ENCODE data around the gene CBLIF. TPM values are rescaled to one million over a fixed set of nuclear protein-coding genes. Genes with fewer than 3 reads are reported as not detected.

The CBLIF gene
- total and polyA plus RNA-seq, 2 of the 13 experiments (the other 11 are each of a cell fraction or from before 2014, with no cell fraction given), result not detected

GRCh38 chr11:59810189-59810910 is 34.9 kb downstream of the CBLIF start, which contains the start of gene MRPL16 (continued):
- TF ChIP-seq, protein P1, sequence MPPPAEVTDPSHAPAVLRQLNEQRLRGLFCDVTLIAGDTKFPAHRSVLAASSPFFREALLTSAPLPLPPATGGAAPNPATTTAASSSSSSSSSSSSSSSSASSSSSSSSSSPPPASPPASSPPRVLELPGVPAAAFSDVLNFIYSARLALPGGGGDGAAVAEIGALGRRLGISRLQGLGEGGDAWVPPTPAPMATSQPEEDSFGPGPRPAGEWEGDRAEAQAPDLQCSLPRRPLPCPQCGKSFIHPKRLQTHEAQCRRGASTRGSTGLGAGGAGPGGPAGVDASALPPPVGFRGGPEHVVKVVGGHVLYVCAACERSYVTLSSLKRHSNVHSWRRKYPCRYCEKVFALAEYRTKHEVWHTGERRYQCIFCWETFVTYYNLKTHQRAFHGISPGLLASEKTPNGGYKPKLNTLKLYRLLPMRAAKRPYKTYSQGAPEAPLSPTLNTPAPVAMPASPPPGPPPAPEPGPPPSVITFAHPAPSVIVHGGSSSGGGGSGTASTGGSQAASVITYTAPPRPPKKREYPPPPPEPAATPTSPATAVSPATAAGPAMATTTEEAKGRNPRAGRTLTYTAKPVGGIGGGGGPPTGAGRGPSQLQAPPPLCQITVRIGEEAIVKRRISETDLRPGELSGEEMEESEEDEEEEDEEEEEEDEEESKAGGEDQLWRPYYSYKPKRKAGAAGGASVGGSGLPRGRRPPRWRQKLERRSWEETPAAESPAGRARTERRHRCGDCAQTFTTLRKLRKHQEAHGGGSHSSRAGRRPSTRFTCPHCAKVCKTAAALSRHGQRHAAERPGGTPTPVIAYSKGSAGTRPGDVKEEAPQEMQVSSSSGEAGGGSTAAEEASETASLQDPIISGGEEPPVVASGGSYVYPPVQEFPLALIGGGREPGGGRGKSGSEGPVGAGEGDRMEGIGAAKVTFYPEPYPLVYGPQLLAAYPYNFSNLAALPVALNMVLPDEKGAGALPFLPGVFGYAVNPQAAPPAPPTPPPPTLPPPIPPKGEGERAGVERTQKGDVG (CRISPR knock-in tag; IDR thresholded peaks at IDR 0.05; ENCODE audit: borderline replicate concordance), result no peak; the same call in 1 of the 2 replicates
- TF ChIP-seq SPEN (CRISPR knock-in tag; IDR thresholded peaks at IDR 0.05; ENCODE audit: low read depth), result peak; percentile 92
- no peak for TF ChIP-seq ZNF549 (CRISPR knock-in tag; IDR thresholded peaks at IDR 0.05)
- TF ChIP-seq, protein P2, sequence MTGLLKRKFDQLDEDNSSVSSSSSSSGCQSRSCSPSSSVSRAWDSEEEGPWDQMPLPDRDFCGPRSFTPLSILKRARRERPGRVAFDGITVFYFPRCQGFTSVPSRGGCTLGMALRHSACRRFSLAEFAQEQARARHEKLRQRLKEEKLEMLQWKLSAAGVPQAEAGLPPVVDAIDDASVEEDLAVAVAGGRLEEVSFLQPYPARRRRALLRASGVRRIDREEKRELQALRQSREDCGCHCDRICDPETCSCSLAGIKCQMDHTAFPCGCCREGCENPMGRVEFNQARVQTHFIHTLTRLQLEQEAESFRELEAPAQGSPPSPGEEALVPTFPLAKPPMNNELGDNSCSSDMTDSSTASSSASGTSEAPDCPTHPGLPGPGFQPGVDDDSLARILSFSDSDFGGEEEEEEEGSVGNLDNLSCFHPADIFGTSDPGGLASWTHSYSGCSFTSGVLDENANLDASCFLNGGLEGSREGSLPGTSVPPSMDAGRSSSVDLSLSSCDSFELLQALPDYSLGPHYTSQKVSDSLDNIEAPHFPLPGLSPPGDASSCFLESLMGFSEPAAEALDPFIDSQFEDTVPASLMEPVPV (CRISPR knock-in tag; IDR thresholded peaks at IDR 0.05), result peak; percentile 56; the same call in 1 of the 2 replicates
- TF ChIP-seq, protein P3, sequence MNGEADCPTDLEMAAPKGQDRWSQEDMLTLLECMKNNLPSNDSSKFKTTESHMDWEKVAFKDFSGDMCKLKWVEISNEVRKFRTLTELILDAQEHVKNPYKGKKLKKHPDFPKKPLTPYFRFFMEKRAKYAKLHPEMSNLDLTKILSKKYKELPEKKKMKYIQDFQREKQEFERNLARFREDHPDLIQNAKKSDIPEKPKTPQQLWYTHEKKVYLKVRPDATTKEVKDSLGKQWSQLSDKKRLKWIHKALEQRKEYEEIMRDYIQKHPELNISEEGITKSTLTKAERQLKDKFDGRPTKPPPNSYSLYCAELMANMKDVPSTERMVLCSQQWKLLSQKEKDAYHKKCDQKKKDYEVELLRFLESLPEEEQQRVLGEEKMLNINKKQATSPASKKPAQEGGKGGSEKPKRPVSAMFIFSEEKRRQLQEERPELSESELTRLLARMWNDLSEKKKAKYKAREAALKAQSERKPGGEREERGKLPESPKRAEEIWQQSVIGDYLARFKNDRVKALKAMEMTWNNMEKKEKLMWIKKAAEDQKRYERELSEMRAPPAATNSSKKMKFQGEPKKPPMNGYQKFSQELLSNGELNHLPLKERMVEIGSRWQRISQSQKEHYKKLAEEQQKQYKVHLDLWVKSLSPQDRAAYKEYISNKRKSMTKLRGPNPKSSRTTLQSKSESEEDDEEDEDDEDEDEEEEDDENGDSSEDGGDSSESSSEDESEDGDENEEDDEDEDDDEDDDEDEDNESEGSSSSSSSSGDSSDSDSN (CRISPR knock-in tag; IDR thresholded peaks at IDR 0.05), result peak; percentile 96
- TF ChIP-seq NR2F1 (CRISPR knock-in tag; IDR thresholded peaks at IDR 0.05), result no peak
- TF ChIP-seq RXRB (CRISPR knock-in tag; IDR thresholded peaks at IDR 0.05; ENCODE audit: borderline replicate concordance), result peak; percentile 66
- peak; percentile 80 for TF ChIP-seq ZSCAN9 (CRISPR knock-in tag; IDR thresholded peaks at IDR 0.05; ENCODE audit: borderline replicate concordance)
- TF ChIP-seq KLF12 (CRISPR knock-in tag; IDR thresholded peaks at IDR 0.05; ENCODE audit: borderline replicate concordance), result peak; percentile 78; the same call in 1 of the 2 replicates
- no peak for TF ChIP-seq PAWR (CRISPR knock-in tag; IDR thresholded peaks at IDR 0.05; ENCODE audit: borderline replicate concordance)
- TF ChIP-seq, protein P4, sequence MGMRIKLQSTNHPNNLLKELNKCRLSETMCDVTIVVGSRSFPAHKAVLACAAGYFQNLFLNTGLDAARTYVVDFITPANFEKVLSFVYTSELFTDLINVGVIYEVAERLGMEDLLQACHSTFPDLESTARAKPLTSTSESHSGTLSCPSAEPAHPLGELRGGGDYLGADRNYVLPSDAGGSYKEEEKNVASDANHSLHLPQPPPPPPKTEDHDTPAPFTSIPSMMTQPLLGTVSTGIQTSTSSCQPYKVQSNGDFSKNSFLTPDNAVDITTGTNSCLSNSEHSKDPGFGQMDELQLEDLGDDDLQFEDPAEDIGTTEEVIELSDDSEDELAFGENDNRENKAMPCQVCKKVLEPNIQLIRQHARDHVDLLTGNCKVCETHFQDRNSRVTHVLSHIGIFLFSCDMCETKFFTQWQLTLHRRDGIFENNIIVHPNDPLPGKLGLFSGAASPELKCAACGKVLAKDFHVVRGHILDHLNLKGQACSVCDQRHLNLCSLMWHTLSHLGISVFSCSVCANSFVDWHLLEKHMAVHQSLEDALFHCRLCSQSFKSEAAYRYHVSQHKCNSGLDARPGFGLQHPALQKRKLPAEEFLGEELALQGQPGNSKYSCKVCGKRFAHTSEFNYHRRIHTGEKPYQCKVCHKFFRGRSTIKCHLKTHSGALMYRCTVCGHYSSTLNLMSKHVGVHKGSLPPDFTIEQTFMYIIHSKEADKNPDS (CRISPR knock-in tag; IDR thresholded peaks at IDR 0.05), result no peak
- TF ChIP-seq, protein P5, sequence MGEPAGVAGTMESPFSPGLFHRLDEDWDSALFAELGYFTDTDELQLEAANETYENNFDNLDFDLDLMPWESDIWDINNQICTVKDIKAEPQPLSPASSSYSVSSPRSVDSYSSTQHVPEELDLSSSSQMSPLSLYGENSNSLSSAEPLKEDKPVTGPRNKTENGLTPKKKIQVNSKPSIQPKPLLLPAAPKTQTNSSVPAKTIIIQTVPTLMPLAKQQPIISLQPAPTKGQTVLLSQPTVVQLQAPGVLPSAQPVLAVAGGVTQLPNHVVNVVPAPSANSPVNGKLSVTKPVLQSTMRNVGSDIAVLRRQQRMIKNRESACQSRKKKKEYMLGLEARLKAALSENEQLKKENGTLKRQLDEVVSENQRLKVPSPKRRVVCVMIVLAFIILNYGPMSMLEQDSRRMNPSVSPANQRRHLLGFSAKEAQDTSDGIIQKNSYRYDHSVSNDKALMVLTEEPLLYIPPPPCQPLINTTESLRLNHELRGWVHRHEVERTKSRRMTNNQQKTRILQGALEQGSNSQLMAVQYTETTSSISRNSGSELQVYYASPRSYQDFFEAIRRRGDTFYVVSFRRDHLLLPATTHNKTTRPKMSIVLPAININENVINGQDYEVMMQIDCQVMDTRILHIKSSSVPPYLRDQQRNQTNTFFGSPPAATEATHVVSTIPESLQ (CRISPR knock-in tag; conservative IDR thresholded peaks at IDR 0.05), result no peak
- TF ChIP-seq SRSF4 (IDR thresholded peaks at IDR 0.05; ENCODE audit: low read depth, low read length, poor library complexity, severe bottlenecking), result no peak
- peak; percentile 57; the same call in 1 of the 2 replicates for TF ChIP-seq HBP1 (CRISPR knock-in tag; IDR thresholded peaks at IDR 0.05; ENCODE audit: low read depth)
